Frontal cortex (tissue), 4 donors: ENCODE results near the gene VWA3A. TPM values are rescaled to one million over a fixed set of nuclear protein-coding genes. Genes with fewer than 3 reads are reported as not detected.
"Not testable (repeated sequence)": the region's sequence is repeated elsewhere in the genome, so short reads cannot be mapped to it uniquely, and the experiment has no call there.

Experiments
- DNase-seq, 2 donors: peaks; one replicate each; pipeline ENCODE4 v3.0.0; 2012; ENCODE audit warnings: low spot score in 2 of 2
- FAIRE-seq: peaks from 2 replicates; lab custom pipeline; 2012; peaks lifted over from hg19 to GRCh38; lab: Jason Lieb, UNC
- total RNA-seq: library from RNA; depleted of rRNA; stranded (reverse); fragments of >200 nt; gene quantifications from one replicate; pipeline ENCODE4 v1.2.3, GENCODE V29; 2014
- donor health status: control.
- donor health status: control.
- donor health status: control.

Gene VWA3A
- total RNA-seq, 1 donor from 2014 or later, result 2.4 TPM

GRCh38 chr16:22086440-22086839 lies 5.9 kb upstream of the VWA3A start:
- DNase-seq, result no peak
- no peak for FAIRE-seq

- DNase-seq (no peak), FAIRE-seq (no peak)
Observed at GRCh38 chr16:22088642-22089041, 3.7 kb upstream of the VWA3A start.

- FAIRE-seq, result no peak
- DNase-seq, result no peak
Observed at GRCh38 chr16:22089910-22090309, 2.4 kb upstream of the VWA3A start.

GRCh38 chr16:22091721-22092120 lies 620 bp upstream of the VWA3A start:
- no peak for FAIRE-seq
- DNase-seq, result no peak

- FAIRE-seq, result no peak
- DNase-seq, result no peak
Observed at GRCh38 chr16:22093331-22093730, 990 bp downstream of the VWA3A start.

GRCh38 chr16:22093996-22094395 lies 1.7 kb downstream of the VWA3A start:
- FAIRE-seq, result no peak
- no peak for DNase-seq

GRCh38 chr16:22098405-22099255 lies 6.3 kb downstream of the VWA3A start:
- DNase-seq (peak; percentile 11 to 33), FAIRE-seq (no peak)

GRCh38 chr16:22099256-22099975 lies 7.1 kb downstream of the VWA3A start:
- FAIRE-seq, result no peak
- no peak for DNase-seq

GRCh38 chr16:22103441-22103840 lies 11.1 kb downstream of the VWA3A start:
- no peak for FAIRE-seq
- DNase-seq, result no peak

- no peak for FAIRE-seq
- DNase-seq, result no peak
Observed at GRCh38 chr16:22109258-22109898, 17.0 kb downstream of the VWA3A start.

GRCh38 chr16:22111629-22112028 lies 19.3 kb downstream of the VWA3A start:
- not testable (repeated sequence) for DNase-seq, FAIRE-seq

GRCh38 chr16:22116095-22116700 lies 23.9 kb downstream of the VWA3A start:
- DNase-seq (no peak), FAIRE-seq (no peak)

GRCh38 chr16:22117609-22118008 lies 25.3 kb downstream of the VWA3A start:
- FAIRE-seq (no peak), DNase-seq (no peak)

GRCh38 chr16:22120440-22120839 lies 28.1 kb downstream of the VWA3A start:
- DNase-seq (no peak), FAIRE-seq (no peak)

GRCh38 chr16:22122239-22122638 lies 29.9 kb downstream of the VWA3A start:
- no peak for FAIRE-seq
- no peak for DNase-seq

GRCh38 chr16:22123146-22123545 lies 30.8 kb downstream of the VWA3A start:
- no peak for FAIRE-seq
- no peak for DNase-seq

- DNase-seq (no peak), FAIRE-seq (no peak)
Observed at GRCh38 chr16:22123759-22124490, 31.6 kb downstream of the VWA3A start.

GRCh38 chr16:22124583-22125284 lies 32.4 kb downstream of the VWA3A start:
- DNase-seq, result no peak
- FAIRE-seq, result no peak

- FAIRE-seq (no peak), DNase-seq (no peak)
Observed at GRCh38 chr16:22126037-22126558, 33.8 kb downstream of the VWA3A start.
